ENCODE measurements around the gene C1orf21.

DNA sequence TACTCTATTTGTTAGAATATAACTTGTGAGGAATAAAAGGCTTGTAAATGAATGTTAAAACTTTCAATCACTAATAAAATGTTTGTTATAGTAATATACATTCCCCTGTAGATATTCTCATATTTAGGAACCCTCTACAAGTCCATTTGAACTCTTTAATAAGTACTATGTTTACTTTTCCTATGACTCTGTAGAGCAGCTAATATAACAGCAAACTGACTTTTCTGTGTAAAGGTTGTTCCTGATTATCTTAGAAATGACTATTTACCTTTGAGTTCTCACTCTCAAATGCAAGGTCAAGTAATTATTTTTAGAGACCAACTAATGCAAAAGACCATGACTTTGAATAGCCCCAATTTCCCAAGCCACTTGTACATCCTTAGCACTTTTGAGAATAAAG lies 130.3 kb downstream of the C1orf21 start:
- TF ChIP-seq, protein P1, sequence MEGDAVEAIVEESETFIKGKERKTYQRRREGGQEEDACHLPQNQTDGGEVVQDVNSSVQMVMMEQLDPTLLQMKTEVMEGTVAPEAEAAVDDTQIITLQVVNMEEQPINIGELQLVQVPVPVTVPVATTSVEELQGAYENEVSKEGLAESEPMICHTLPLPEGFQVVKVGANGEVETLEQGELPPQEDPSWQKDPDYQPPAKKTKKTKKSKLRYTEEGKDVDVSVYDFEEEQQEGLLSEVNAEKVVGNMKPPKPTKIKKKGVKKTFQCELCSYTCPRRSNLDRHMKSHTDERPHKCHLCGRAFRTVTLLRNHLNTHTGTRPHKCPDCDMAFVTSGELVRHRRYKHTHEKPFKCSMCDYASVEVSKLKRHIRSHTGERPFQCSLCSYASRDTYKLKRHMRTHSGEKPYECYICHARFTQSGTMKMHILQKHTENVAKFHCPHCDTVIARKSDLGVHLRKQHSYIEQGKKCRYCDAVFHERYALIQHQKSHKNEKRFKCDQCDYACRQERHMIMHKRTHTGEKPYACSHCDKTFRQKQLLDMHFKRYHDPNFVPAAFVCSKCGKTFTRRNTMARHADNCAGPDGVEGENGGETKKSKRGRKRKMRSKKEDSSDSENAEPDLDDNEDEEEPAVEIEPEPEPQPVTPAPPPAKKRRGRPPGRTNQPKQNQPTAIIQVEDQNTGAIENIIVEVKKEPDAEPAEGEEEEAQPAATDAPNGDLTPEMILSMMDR (IDR thresholded peaks at IDR 0.05 in 8 of 11, conservative IDR thresholded peaks at IDR 0.05 in 3 of 11): no peak
- no peak for TF ChIP-seq POLR2A (IDR thresholded peaks at IDR 0.05)
